GM23338 (cell line): ENCODE measurements around the gene LRRC27. TPM values are rescaled to one million over a fixed set of nuclear protein-coding genes. Genes with fewer than 3 reads are reported as not detected.

Experiments used
- ATAC-seq: fragments of 200-7000 bp; cut with Tn5 transposase; 3 replicates; pipeline ENCODE4 v1.9.1; 2020
- DNase-seq: peaks from one replicate; pipeline ENCODE4 v3.0.0-alpha.2; 2015; ENCODE audit warnings: low spot score
- H2AFZ ChIP-seq: fragments of 200-600 bp; sonication (generic); 2 replicates; pipeline ENCODE4 v1.8.0; 2016; ENCODE audit warnings: antibody characterized with exemption, mild to moderate bottlenecking, moderate library complexity
- H3F3A ChIP-seq: fragments of 200-600 bp; sonication (generic); replicated peaks from 2 replicates; pipeline ENCODE4 v1.8.0; 2017; ENCODE audit warnings: antibody characterized with exemption, mixed run types, low read depth
- H3K27ac ChIP-seq: fragments of 200-600 bp; sonication (generic); 2 replicates; pipeline ENCODE4 v1.6.1; 2016; ENCODE audit warnings: low read depth
- H3K27me3 ChIP-seq: fragments of 200-600 bp; sonication (generic); 2 replicates; pipeline ENCODE4 v1.8.0; 2016; ENCODE audit warnings: mild to moderate bottlenecking, mixed run types, moderate library complexity; ENCODE audit not compliant: insufficient read depth
- H3K36me3 ChIP-seq: fragments of 200-600 bp; sonication (generic); 2 replicates; pipeline ENCODE4 v1.8.0; 2016; ENCODE audit warnings: mild to moderate bottlenecking; ENCODE audit not compliant: insufficient read depth
- H3K4me1 ChIP-seq: fragments of 200-600 bp; sonication (generic); 2 replicates; pipeline ENCODE4 v1.8.0; 2016; ENCODE audit warnings: mild to moderate bottlenecking, moderate library complexity; ENCODE audit not compliant: insufficient read depth
- H3K4me2 ChIP-seq: fragments of 200-600 bp; sonication (generic); 2 replicates; pipeline ENCODE4 v1.7.1; 2017; ENCODE audit warnings: mixed run types
- H3K4me3 ChIP-seq: fragments of 200-600 bp; sonication (generic); 2 replicates; pipeline ENCODE4 v1.6.1; 2016; ENCODE audit warnings: mixed run types
- H3K79me2 ChIP-seq: fragments of 200-600 bp; sonication (generic); replicated peaks from 2 replicates; pipeline ENCODE4 v1.8.0; 2017; ENCODE audit warnings: mild to moderate bottlenecking; ENCODE audit not compliant: insufficient read depth
- H3K9me2 ChIP-seq: fragments of 200-600 bp; sonication (generic); 2 replicates; pipeline ENCODE4 v1.8.0; 2017; ENCODE audit not compliant: insufficient read depth
- H4K20me1 ChIP-seq: fragments of 200-600 bp; sonication (generic); replicated peaks from 2 replicates; pipeline ENCODE4 v1.8.0; 2017; ENCODE audit warnings: mild to moderate bottlenecking; ENCODE audit not compliant: insufficient read depth
- H3K27ac Mint-ChIP-seq: 2 replicates; pipeline ENCODE4 v1.8.0; 2020; ENCODE audit warnings: inconsistent platforms, mild to moderate bottlenecking, moderate library complexity, mixed read lengths
- H3K27me3 Mint-ChIP-seq: 3 replicates; pipeline ENCODE4 v1.8.0; 2022; ENCODE audit warnings: low read depth, mild to moderate bottlenecking, moderate library complexity, mixed read lengths, inconsistent platforms; ENCODE audit not compliant: insufficient read depth, poor library complexity
- H3K36me3 Mint-ChIP-seq: 3 replicates; pipeline ENCODE4 v1.8.0; 2021; ENCODE audit warnings: low read depth, mild to moderate bottlenecking, inconsistent platforms, moderate library complexity, mixed read lengths
- H3K4me1 Mint-ChIP-seq: 3 replicates; pipeline ENCODE4 v1.8.0; 2020; ENCODE audit warnings: mild to moderate bottlenecking, inconsistent platforms, mixed read lengths
- H3K4me3 Mint-ChIP-seq: 3 replicates; pipeline ENCODE4 v1.8.0; 2021; ENCODE audit warnings: moderate library complexity, mild to moderate bottlenecking, inconsistent platforms, mixed read lengths
- H3K9me3 Mint-ChIP-seq: 3 replicates; pipeline ENCODE4 v1.8.0; 2020; ENCODE audit warnings: moderate library complexity, mild to moderate bottlenecking, inconsistent platforms, mixed read lengths
- CREB1 ChIP-seq: fragments of 250-450 bp; sonication (Bioruptor Pico); IDR thresholded peaks from 2 replicates; pipeline ENCODE4 v1.5.0; 2020; ENCODE audit warnings: low read depth, mild to moderate bottlenecking, moderate library complexity
- EZH2 ChIP-seq: fragments of 200-600 bp; sonication (generic); IDR thresholded peaks from one replicate; pipeline ENCODE4 v1.8.0; 2017; ENCODE audit warnings: antibody characterized with exemption, mild to moderate bottlenecking, low read depth; ENCODE audit not compliant: unreplicated experiment
- EZH2phosphoT487 ChIP-seq: fragments of 200-600 bp; sonication (generic); IDR thresholded peaks from one replicate; pipeline ENCODE4 v1.8.1; 2018; ENCODE audit warnings: antibody characterized with exemption; ENCODE audit not compliant: unreplicated experiment
- JUNB ChIP-seq: IDR thresholded peaks from one replicate; pipeline ENCODE4 v1.6.1; 2016; ENCODE audit warnings: antibody characterized with exemption; ENCODE audit not compliant: unreplicated experiment
- NANOG ChIP-seq: IDR thresholded peaks from 2 replicates; pipeline ENCODE4 v1.6.1; 2016; ENCODE audit warnings: antibody characterized with exemption, borderline replicate concordance
- POLR2AphosphoS5 ChIP-seq: IDR thresholded peaks from 2 replicates; pipeline ENCODE4 v1.6.1; 2016; ENCODE audit warnings: antibody characterized with exemption, low read depth
- STAT1 ChIP-seq: IDR thresholded peaks from one replicate; pipeline ENCODE4 v1.6.1; 2016; ENCODE audit warnings: antibody characterized with exemption; ENCODE audit not compliant: unreplicated experiment
- ZNF114 ChIP-seq: fragments of 250-450 bp; sonication (Bioruptor Pico); IDR thresholded peaks from 2 replicates; pipeline ENCODE4 v1.5.0; 2020; ENCODE audit warnings: mild to moderate bottlenecking, moderate library complexity
- ZNF331 ChIP-seq: fragments of 250-450 bp; sonication (Bioruptor Pico); IDR thresholded peaks from 2 replicates; pipeline ENCODE4 v1.5.0; 2020; ENCODE audit warnings: low read depth, mild to moderate bottlenecking, moderate library complexity
- polyA plus RNA-seq: library from polyadenylated mRNA; unstranded; fragments of >200 nt; fragmentation: Nextera tagmentation; extraction: Ambion mirVana; gene quantifications from 2 replicates; pipeline ENCODE4 v1.2.1, GENCODE V29; 2016
- total RNA-seq: library from RNA; depleted of rRNA; stranded (reverse); fragments of >200 nt; shearing (Covaris generic); gene quantifications from 2 replicates; pipeline ENCODE4 v1.2.3, GENCODE V29; 2014
- TF ChIP-seq, protein P1 (sequence below): IDR thresholded peaks from 2 replicates; pipeline ENCODE4 v1.6.1; 2016; ENCODE audit warnings: antibody characterized with exemption
- TF ChIP-seq, protein P2 (sequence below): fragments of 250-450 bp; sonication (Bioruptor Pico); IDR thresholded peaks from 2 replicates; pipeline ENCODE4 v1.5.0; 2020; ENCODE audit warnings: mild to moderate bottlenecking, moderate library complexity
- TF ChIP-seq, protein P3 (sequence below), 2 experiments: fragments of 200-600 bp in 1 of 2; sonication (generic) in 1 of 2; conservative IDR thresholded peaks; 2 replicates each; pipeline versions ENCODE4 v1.5.1 to v1.6.1; 2016 to 2017; ENCODE audit warnings: antibody characterized with exemption in 2 of 2, low read depth in 2 of 2, mild to moderate bottlenecking in 2 of 2, moderate library complexity in 1 of 2
- TF ChIP-seq, protein P4 (sequence below): IDR thresholded peaks from one replicate; pipeline ENCODE4 v1.6.1; 2018; ENCODE audit warnings: antibody characterized with exemption; ENCODE audit not compliant: unreplicated experiment

Gene LRRC27
- total and polyA plus RNA-seq, 2 experiments from 2014 or later = 2.9 to 3.5 TPM

DNA sequence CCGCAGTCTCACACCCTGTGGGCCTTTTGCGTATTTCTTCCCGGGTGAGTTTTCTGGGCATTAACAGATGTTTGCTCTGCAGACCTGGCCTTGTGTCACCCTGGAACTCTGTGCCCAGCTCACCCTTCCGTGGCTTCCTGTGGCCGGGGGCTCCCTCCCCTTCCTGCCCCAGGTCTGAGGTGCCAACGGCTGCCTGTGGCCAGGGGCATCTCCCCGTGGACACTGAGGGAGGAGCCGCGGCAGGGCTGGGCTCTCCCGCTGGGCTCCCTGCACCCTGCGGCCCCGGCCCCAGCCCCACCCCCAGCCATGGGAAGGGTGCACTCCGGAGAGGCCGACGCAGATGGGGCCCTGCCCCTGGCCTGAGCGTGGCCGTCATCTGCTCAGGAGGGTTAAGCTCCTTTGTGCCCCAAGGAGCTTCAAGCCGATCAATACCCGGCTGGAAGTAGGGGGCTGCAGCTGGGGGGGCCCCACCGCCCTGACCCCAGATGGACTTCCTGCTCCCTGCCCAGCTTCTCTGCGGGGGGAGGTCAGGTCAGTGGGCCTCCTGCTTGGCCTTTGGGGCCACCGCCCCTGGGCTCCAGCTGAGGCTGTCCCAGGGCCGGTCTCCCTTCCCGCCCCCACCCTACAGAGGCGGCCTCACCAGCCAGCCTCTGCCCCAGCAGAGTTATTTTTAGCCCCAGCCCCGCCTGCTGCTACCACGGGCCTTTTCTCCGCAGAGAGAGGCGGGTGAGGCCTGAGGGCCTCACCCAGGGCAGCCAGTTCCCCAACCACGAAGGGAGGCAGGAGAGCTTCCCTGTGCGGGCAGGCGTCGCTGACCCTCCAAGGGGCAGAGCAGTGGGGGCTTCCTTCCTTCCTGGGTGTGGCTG is 89.2 kb downstream of the LRRC27 start:
- peaks cover 3% of the 10 kb centered on the region for H3K27me3 Mint-ChIP-seq
- Histone ChIP-seq H3K4me2 (no peak overlapping the region), H2AFZ (no peak overlapping the region), H3K9me2 (no peaks in the 10 kb centered on the region), H3K79me2 (no peaks in the 10 kb centered on the region), H4K20me1 (no peaks in the 10 kb centered on the region), H3K27ac (no peak overlapping the region), H3K4me3 (no peak overlapping the region), H3K27me3 (no peaks in the 10 kb centered on the region), H3K4me1 (peaks cover 15% of the 10 kb centered on the region), H3F3A (0 out of 2 replicates have a peak, but pooled peaks cover 17% of the 10 kb centered on the region), H3K36me3 (no peaks in the 10 kb centered on the region)
- H3K27ac Mint-ChIP-seq = peak overlapping the region; percentile 44; the same call in 1 of the 2 replicates
- peaks cover 30% of the 10 kb centered on the region for H3K4me1 Mint-ChIP-seq
- DNase-seq (no peak), ATAC-seq (peak; percentile 6)
- no peaks in the 10 kb centered on the region; the same call in 2 of the 3 replicates for H3K9me3 Mint-ChIP-seq
- H3K4me3 Mint-ChIP-seq = no peak overlapping the region; the same call in 2 of the 3 replicates
- TF ChIP-seq, protein P1, sequence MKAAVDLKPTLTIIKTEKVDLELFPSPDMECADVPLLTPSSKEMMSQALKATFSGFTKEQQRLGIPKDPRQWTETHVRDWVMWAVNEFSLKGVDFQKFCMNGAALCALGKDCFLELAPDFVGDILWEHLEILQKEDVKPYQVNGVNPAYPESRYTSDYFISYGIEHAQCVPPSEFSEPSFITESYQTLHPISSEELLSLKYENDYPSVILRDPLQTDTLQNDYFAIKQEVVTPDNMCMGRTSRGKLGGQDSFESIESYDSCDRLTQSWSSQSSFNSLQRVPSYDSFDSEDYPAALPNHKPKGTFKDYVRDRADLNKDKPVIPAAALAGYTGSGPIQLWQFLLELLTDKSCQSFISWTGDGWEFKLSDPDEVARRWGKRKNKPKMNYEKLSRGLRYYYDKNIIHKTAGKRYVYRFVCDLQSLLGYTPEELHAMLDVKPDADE = no peak
- no peak for TF ChIP-seq ZNF331
- no peak for TF ChIP-seq ZNF114
- TF ChIP-seq, protein P2, sequence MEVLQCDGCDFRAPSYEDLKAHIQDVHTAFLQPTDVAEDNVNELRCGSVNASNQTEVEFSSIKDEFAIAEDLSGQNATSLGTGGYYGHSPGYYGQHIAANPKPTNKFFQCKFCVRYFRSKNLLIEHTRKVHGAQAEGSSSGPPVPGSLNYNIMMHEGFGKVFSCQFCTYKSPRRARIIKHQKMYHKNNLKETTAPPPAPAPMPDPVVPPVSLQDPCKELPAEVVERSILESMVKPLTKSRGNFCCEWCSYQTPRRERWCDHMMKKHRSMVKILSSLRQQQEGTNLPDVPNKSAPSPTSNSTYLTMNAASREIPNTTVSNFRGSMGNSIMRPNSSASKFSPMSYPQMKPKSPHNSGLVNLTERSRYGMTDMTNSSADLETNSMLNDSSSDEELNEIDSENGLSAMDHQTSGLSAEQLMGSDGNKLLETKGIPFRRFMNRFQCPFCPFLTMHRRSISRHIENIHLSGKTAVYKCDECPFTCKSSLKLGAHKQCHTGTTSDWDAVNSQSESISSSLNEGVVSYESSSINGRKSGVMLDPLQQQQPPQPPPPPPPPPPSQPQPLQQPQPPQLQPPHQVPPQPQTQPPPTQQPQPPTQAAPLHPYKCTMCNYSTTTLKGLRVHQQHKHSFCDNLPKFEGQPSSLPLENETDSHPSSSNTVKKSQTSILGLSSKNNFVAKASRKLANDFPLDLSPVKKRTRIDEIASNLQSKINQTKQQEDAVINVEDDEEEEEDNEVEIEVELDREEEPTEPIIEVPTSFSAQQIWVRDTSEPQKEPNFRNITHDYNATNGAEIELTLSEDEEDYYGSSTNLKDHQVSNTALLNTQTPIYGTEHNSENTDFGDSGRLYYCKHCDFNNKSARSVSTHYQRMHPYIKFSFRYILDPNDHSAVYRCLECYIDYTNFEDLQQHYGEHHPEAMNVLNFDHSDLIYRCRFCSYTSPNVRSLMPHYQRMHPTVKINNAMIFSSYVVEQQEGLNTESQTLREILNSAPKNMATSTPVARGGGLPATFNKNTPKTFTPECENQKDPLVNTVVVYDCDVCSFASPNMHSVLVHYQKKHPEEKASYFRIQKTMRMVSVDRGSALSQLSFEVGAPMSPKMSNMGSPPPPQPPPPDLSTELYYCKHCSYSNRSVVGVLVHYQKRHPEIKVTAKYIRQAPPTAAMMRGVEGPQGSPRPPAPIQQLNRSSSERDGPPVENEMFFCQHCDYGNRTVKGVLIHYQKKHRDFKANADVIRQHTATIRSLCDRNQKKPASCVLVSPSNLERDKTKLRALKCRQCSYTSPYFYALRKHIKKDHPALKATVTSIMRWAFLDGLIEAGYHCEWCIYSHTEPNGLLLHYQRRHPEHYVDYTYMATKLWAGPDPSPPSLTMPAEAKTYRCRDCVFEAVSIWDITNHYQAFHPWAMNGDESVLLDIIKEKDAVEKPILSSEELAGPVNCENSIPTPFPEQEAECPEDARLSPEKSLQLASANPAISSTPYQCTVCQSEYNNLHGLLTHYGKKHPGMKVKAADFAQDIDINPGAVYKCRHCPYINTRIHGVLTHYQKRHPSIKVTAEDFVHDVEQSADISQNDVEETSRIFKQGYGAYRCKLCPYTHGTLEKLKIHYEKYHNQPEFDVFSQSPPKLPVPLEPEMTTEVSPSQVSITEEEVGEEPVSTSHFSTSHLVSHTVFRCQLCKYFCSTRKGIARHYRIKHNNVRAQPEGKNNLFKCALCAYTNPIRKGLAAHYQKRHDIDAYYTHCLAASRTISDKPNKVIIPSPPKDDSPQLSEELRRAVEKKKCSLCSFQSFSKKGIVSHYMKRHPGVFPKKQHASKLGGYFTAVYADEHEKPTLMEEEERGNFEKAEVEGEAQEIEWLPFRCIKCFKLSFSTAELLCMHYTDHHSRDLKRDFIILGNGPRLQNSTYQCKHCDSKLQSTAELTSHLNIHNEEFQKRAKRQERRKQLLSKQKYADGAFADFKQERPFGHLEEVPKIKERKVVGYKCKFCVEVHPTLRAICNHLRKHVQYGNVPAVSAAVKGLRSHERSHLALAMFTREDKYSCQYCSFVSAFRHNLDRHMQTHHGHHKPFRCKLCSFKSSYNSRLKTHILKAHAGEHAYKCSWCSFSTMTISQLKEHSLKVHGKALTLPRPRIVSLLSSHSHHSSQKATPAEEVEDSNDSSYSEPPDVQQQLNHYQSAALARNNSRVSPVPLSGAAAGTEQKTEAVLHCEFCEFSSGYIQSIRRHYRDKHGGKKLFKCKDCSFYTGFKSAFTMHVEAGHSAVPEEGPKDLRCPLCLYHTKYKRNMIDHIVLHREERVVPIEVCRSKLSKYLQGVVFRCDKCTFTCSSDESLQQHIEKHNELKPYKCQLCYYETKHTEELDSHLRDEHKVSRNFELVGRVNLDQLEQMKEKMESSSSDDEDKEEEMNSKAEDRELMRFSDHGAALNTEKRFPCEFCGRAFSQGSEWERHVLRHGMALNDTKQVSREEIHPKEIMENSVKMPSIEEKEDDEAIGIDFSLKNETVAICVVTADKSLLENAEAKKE (CRISPR knock-in tag) = no peak
- TF ChIP-seq EZH2phosphoT487 = no peak
- TF ChIP-seq, protein P3, sequence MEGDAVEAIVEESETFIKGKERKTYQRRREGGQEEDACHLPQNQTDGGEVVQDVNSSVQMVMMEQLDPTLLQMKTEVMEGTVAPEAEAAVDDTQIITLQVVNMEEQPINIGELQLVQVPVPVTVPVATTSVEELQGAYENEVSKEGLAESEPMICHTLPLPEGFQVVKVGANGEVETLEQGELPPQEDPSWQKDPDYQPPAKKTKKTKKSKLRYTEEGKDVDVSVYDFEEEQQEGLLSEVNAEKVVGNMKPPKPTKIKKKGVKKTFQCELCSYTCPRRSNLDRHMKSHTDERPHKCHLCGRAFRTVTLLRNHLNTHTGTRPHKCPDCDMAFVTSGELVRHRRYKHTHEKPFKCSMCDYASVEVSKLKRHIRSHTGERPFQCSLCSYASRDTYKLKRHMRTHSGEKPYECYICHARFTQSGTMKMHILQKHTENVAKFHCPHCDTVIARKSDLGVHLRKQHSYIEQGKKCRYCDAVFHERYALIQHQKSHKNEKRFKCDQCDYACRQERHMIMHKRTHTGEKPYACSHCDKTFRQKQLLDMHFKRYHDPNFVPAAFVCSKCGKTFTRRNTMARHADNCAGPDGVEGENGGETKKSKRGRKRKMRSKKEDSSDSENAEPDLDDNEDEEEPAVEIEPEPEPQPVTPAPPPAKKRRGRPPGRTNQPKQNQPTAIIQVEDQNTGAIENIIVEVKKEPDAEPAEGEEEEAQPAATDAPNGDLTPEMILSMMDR (conservative IDR thresholded peaks at IDR 0.05; ENCODE audit: low read depth in 2 of 2) = no peak
- no peak for TF ChIP-seq POLR2AphosphoS5
- no peak for TF ChIP-seq CREB1
- no peak for TF ChIP-seq NANOG
- no peak for TF ChIP-seq JUNB
- TF ChIP-seq, protein P4, sequence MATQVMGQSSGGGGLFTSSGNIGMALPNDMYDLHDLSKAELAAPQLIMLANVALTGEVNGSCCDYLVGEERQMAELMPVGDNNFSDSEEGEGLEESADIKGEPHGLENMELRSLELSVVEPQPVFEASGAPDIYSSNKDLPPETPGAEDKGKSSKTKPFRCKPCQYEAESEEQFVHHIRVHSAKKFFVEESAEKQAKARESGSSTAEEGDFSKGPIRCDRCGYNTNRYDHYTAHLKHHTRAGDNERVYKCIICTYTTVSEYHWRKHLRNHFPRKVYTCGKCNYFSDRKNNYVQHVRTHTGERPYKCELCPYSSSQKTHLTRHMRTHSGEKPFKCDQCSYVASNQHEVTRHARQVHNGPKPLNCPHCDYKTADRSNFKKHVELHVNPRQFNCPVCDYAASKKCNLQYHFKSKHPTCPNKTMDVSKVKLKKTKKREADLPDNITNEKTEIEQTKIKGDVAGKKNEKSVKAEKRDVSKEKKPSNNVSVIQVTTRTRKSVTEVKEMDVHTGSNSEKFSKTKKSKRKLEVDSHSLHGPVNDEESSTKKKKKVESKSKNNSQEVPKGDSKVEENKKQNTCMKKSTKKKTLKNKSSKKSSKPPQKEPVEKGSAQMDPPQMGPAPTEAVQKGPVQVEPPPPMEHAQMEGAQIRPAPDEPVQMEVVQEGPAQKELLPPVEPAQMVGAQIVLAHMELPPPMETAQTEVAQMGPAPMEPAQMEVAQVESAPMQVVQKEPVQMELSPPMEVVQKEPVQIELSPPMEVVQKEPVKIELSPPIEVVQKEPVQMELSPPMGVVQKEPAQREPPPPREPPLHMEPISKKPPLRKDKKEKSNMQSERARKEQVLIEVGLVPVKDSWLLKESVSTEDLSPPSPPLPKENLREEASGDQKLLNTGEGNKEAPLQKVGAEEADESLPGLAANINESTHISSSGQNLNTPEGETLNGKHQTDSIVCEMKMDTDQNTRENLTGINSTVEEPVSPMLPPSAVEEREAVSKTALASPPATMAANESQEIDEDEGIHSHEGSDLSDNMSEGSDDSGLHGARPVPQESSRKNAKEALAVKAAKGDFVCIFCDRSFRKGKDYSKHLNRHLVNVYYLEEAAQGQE = no peak
- TF ChIP-seq STAT1 = no peak
- TF ChIP-seq EZH2 = no peak
- no peaks in the 10 kb centered on the region; the same call in 2 of the 3 replicates for H3K36me3 Mint-ChIP-seq
